ENCODE results near the gene STH.

Gene STH

GRCh38 chr17:45954914-45955313, 44.1 kb upstream of the STH start (continued):
- TF ChIP-seq ZNF544 (tag by site-specific recombination; IDR thresholded peaks at IDR 0.05) = no peak

GRCh38 chr17:45955326-45955725, 43.7 kb upstream of the STH start:
- Histone ChIP-seq H3K27ac (ENCODE audit: extremely low read depth, low read depth, low read length) (no peak overlapping the region), H3K9me3 (ENCODE audit: control insufficient read depth, insufficient read depth, low read depth, low read length) (no peaks in the 10 kb centered on the region), H3K36me3 (ENCODE audit: control insufficient read depth in 2 of 2, insufficient read depth in 1 of 2, low read length in 2 of 2) (no peaks in the 10 kb centered on the region), H3K4me3 (ENCODE audit: low read depth, low read length) (no peak overlapping the region), H3K4me1 (ENCODE audit: control insufficient read depth, insufficient read depth, low read length) (no peaks in the 10 kb centered on the region)
- POLR2A ChIA-PET = no interaction called here
- TF ChIP-seq HOXA7 (CRISPR knock-in tag; IDR thresholded peaks at IDR 0.05; ENCODE audit: borderline replicate concordance) = no peak
- TF ChIP-seq GLIS2 (tag by site-specific recombination; IDR thresholded peaks at IDR 0.05) = no peak
- TF ChIP-seq ZNF221 (tag by site-specific recombination; IDR thresholded peaks at IDR 0.05; ENCODE audit: borderline replicate concordance) = no peak
- no peak for TF ChIP-seq ZNF175 (tag by site-specific recombination; IDR thresholded peaks at IDR 0.05)
- no peak for TF ChIP-seq ZNF777 (tag by site-specific recombination; IDR thresholded peaks at IDR 0.05; ENCODE audit: borderline replicate concordance)
- no peak for TF ChIP-seq ZNF677 (tag by site-specific recombination; IDR thresholded peaks at IDR 0.05)
- TF ChIP-seq ZBTB10 (tag by site-specific recombination; IDR thresholded peaks at IDR 0.05) = no peak
- TF ChIP-seq ZSCAN30 (tag by site-specific recombination; IDR thresholded peaks at IDR 0.05) = no peak
- TF ChIP-seq ZNF146 (tag by site-specific recombination; IDR thresholded peaks at IDR 0.05) = no peak
- no peak for TF ChIP-seq ELK4 (IDR thresholded peaks at IDR 0.05; ENCODE audit: borderline replicate concordance, low read depth, low read length)
- no peak for TF ChIP-seq ZNF664 (tag by site-specific recombination; IDR thresholded peaks at IDR 0.05)
- no peak for TF ChIP-seq ZNF513 (tag by site-specific recombination; IDR thresholded peaks at IDR 0.05)
- no peak for TF ChIP-seq ZNF18 (tag by site-specific recombination; IDR thresholded peaks at IDR 0.05)
- no peak for TF ChIP-seq ZNF394 (tag by site-specific recombination; IDR thresholded peaks at IDR 0.05; ENCODE audit: borderline replicate concordance)
- no peak for TF ChIP-seq EGR2 (tag by site-specific recombination; IDR thresholded peaks at IDR 0.05; ENCODE audit: low read depth)
- TF ChIP-seq ZNF544 (tag by site-specific recombination; IDR thresholded peaks at IDR 0.05) = no peak
- no peak for TF ChIP-seq BCL11B (tag by site-specific recombination; IDR thresholded peaks at IDR 0.05; ENCODE audit: low read depth)
- no peak for TF ChIP-seq ZNF658 (tag by site-specific recombination; IDR thresholded peaks at IDR 0.05)
- CTCF ChIA-PET = no interaction called here

All from HEK293 (cell line).